ENCODE results near the gene RND3.

RND3 gene

GRCh38 chr2:150487537-150488429 is at the start of gene RND3:
TSS of gene RND3 (minus strand) at chr2:150487667. CDS start at chr2:150487417, 250 bp downstream.
- TF ChIP-seq, protein P1, sequence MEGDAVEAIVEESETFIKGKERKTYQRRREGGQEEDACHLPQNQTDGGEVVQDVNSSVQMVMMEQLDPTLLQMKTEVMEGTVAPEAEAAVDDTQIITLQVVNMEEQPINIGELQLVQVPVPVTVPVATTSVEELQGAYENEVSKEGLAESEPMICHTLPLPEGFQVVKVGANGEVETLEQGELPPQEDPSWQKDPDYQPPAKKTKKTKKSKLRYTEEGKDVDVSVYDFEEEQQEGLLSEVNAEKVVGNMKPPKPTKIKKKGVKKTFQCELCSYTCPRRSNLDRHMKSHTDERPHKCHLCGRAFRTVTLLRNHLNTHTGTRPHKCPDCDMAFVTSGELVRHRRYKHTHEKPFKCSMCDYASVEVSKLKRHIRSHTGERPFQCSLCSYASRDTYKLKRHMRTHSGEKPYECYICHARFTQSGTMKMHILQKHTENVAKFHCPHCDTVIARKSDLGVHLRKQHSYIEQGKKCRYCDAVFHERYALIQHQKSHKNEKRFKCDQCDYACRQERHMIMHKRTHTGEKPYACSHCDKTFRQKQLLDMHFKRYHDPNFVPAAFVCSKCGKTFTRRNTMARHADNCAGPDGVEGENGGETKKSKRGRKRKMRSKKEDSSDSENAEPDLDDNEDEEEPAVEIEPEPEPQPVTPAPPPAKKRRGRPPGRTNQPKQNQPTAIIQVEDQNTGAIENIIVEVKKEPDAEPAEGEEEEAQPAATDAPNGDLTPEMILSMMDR (IDR thresholded peaks at IDR 0.05; ENCODE audit: low read depth, low read length, missing control alignments), result peak; percentile 85
- peak within 1 kb of the TSS; percentile 97 for H3K4me3 ChIP-seq (replicated peaks; ENCODE audit: low read depth, low read length)
- peak; percentile 99 for DNase-seq (ENCODE audit: extremely low read depth, low read depth)

GRCh38 chr2:150535176-150535575 is 47.7 kb upstream of the RND3 start:
- TF ChIP-seq, protein P1 (IDR thresholded peaks at IDR 0.05; ENCODE audit: low read depth, low read length, missing control alignments), result no peak
- no peak for DNase-seq (ENCODE audit: extremely low read depth, low read depth)

DNA sequence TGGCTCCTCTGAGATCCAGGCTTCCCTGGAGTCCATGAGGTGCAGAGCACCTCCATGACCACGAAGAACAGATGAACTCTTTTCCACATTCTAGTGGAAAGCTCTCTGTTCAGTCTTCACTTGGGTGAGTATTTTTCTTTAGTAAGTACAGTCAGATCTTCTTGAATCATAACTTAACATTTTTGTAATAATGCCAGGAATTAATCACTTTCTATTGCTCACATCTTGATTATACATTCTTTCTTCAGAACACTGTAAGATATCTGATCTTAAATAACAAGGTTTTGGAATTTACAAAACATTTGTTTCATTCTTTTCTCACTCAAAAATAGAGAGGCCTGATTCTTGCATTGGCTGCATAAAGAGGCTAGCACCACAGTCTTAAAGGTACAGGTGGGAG is 45.4 kb upstream of the RND3 start:
- no peak overlapping the region for H3K4me3 ChIP-seq (replicated peaks; ENCODE audit: low read depth, low read length)
- TF ChIP-seq, protein P1 (IDR thresholded peaks at IDR 0.05; ENCODE audit: low read depth, low read length, missing control alignments), result no peak
- DNase-seq (ENCODE audit: extremely low read depth, low read depth), result no peak

More at GRCh38 chr2:150535176-150535575, 47.7 kb upstream of the RND3 start:
- H3K4me3 ChIP-seq (replicated peaks; ENCODE audit: low read depth, low read length), result no peak overlapping the region

DNA sequence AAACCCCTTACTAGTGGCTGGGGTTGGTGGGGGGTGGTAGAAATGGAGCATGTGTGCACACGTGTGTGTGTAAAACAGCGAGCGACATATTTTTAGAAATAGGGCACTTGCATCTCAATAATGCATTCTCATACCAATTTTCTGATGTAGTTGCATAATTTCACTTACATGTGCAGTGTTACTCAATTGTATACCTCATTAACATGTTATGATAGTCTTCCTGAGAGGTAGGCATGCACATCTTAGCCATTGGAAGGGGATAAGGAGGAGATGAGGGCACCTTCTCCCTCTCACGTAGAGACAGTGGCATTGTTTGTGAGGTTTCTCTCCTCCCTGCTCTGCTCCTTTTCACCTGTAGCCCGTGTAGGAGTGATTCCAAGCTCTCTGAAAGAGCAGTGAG is 44.6 kb upstream of the RND3 start:
- TF ChIP-seq, protein P1 (IDR thresholded peaks at IDR 0.05; ENCODE audit: low read depth, low read length, missing control alignments), result no peak
- DNase-seq (ENCODE audit: extremely low read depth, low read depth), result no peak
- no peak overlapping the region for H3K4me3 ChIP-seq (replicated peaks; ENCODE audit: low read depth, low read length)

GRCh38 chr2:150531591-150531990 is 44.1 kb upstream of the RND3 start:
- no peak for DNase-seq (ENCODE audit: extremely low read depth, low read depth)
- TF ChIP-seq, protein P1 (IDR thresholded peaks at IDR 0.05; ENCODE audit: low read depth, low read length, missing control alignments), result no peak
- no peak overlapping the region for H3K4me3 ChIP-seq (replicated peaks; ENCODE audit: low read depth, low read length)

DNA sequence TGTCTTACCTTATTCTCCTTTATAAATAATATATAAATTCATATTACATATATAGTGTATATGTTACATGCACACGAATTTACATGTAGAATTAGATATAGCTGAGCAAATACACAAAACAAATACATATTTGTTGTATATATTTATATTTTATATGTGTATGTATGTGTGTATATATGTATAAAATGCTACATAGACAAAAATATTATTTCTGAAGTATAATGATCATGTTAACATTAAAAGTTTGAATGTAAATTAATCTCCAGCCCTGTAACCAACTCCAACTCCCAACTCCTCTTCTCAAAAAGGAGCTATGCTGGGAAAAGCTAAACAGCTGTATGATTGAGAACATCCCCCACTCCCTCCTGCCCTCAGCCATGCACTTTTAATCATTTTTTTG is 42.7 kb upstream of the RND3 start:
- no peak for DNase-seq (ENCODE audit: extremely low read depth, low read depth)
- TF ChIP-seq, protein P1 (IDR thresholded peaks at IDR 0.05; ENCODE audit: low read depth, low read length, missing control alignments), result no peak
- no peak overlapping the region for H3K4me3 ChIP-seq (replicated peaks; ENCODE audit: low read depth, low read length)
